Loucy (cell line): Measurements from ENCODE around the gene AADACL4.

Source experiments
- CTCF ChIP-seq: fragments of 200-600 bp; sonication (generic); conservative IDR thresholded peaks from 2 replicates; pipeline ENCODE4 v1.5.1; 2014; ENCODE audit warnings: mild to moderate bottlenecking, antibody characterized with exemption, low read length
- EZH2phosphoT487 ChIP-seq: fragments of 200-600 bp; IDR thresholded peaks from 2 replicates; pipeline ENCODE4 v1.6.1; 2018; ENCODE audit warnings: antibody characterized with exemption, mild to moderate bottlenecking, moderate library complexity, borderline replicate concordance

- TF ChIP-seq CTCF (no peak), EZH2phosphoT487 (no peak)
Observed at GRCh38 chr1:12618661-12618964, 25.3 kb upstream of the AADACL4 start.
